Measurements from ENCODE around the gene MCF2L.

The MCF2L gene

GRCh38 chr13:113035213-113035800 lies 66.3 kb downstream of the MCF2L start:
- no peak for DNase-seq

DNA sequence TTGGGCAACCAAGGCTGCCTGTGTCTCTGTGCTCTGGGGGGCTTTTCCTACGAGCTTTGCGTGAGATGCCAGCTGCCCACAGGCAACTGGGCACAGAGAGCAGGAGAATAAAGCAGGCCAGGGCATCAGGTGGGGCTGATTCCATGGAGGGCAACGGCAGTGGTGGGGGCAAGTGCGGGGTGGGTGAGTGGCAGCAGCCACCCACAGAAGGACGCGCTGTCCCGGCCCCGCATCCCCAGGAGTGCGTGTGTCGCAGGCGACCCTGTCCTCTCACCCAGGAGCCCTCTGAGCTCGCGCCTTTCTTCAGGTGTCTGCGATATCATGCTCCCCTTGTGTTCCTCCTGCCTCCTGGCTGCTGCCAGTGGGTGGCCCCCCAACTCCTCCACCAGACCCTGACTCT lies 67.4 kb downstream of the MCF2L start:
- no peak for DNase-seq

DNA sequence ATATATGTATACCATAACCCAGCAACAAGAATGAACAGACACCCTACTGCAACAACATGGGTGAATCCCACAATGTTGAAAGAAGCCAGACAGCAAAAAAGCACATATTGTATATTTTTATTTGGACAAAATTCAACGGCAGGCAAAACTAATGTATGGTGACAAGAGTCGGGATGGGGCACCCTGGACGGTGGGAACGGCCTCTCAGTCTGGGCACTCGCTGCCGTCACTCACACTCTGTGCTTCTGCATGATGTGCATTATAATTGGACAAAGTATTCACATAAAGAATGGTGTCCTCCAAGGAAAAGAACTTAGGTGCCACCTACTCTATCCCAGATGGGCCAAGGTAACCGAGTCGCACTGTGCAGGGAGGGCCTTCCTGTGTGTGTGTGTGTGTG lies 71.0 kb downstream of the MCF2L start:
- DNase-seq = no peak

DNA sequence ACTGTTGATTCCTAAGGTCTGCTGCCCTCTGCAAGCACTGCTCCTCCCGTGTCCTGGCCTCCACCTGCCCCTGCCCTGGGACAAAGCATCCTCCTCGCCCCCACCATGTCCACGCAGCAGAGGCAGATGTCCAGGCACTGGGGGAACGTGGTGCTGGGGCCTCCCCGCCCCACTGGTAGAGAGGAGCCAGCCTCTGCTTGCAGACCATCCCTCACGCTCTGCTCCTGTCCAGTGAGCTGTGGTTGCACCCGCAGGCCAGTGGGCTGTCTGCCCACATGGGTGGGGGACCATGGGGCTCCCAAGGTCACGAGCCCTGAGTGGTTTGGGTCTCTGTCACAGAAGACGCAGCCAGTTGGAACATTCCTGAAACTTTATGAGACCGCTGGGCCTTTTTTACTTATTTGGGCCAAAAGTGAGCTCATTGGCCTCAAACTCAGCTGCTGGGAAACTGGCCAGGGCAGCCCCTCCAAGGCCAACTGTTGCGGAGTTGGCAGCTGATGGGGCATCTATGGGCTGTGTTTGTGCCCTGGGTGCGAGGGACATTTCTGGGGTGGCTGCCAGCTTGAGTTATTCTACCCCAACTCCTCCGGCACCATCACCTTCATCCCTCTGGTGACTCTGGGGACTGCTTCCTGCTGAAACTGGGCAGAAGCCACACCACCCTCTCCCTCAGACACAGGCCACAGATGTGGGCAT lies 71.7 kb downstream of the MCF2L start:
- no peak for DNase-seq

- DNase-seq = no peak
These were observed 72.3 kb downstream of the MCF2L start for GRCh38 chr13:113041293-113041690.

GRCh38 chr13:113041896-113042295 lies 72.9 kb downstream of the MCF2L start:
- DNase-seq = no peak

- no peak for DNase-seq
These were observed 73.4 kb downstream of the MCF2L start for GRCh38 chr13:113042456-113042855.

DNA sequence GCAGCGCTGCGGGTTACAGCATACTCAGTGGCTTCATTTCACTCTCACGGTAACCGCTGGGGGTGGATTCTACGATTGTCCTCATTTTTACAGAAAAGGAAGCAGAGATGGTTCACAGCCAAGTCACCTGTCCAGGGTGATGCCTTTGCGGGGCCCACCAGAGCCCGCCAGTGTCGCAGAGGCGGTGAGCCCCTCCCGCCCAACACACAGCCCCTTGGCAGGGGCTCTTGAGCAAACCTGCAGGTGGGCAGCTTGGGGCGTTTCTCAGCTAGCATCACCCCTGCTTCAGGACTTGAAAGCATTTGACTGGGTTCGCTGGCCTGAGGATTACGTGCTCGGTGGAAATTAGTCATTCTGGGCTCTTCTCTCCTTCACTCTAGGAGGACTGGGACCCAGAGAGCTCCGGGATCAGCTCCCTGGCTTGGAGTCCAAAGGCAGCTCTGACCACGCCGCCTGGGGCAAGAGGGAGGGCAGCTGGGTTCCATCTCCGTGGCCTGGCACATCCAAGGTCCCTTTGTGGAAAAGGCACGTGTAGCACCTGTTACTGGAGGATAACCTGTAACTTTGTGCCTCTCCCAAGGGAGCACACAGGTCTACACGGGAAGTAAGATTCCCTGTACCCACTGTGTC lies 74.1 kb downstream of the MCF2L start:
- DNase-seq = no peak

DNA sequence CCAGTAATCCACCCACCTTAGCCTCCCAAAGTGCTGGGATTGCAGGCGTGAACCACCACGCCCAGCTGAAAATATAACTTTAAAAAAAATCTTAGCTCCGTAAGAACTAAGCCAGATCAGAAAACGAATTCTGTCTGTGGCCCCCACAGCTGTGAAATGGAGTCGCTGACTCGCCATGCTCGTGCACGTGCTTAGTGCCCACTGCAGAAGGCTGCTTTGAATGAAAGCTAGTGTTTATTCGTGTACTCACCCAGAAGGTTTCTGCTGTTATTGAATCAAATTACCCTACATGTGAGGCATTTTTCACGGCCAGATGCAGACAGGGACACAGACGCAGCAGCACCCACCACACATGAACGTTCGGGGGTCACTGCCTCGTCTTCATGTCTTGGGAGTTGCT lies 74.9 kb downstream of the MCF2L start:
- DNase-seq = no peak

DNA sequence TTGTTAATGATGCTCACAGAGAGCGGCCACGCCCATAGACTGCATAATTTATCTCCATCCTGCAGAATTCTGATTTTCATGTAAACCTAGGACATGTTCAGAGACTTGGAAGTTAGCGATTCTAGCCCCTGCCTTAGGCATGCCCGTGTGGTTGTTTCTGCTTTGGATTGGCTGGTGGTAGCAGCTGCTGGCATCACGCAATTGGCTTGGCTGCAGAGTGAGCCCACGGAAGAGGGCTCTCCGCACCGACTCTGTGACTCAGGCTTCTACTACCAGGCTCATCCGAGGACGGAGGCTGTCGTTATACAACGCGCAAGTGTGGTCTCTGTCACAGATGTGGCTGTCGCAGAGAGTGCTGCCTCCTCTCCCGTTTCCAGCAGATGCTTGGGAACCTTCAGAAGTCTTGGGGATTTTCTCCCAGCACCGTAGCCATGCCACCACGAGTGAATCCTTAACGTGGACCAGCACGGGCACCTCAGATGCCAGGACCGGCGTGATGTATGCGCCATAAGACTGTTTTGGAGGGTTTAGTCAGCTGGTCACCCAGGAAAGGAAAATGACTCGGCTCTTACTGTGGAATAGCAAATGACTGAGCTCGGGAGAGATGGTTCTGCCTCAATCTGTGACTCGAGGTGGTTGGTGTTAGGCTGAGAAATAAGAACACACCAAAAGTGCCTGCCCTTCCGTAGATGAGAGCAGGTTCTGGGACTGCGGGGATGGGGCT lies 75.5 kb downstream of the MCF2L start:
- no peak for DNase-seq

- DNase-seq = no peak
These were observed 76.5 kb downstream of the MCF2L start for GRCh38 chr13:113045251-113046127.

GRCh38 chr13:113046128-113046882 lies 77.3 kb downstream of the MCF2L start:
- DNase-seq = no peak

GRCh38 chr13:113046883-113047244 lies 77.8 kb downstream of the MCF2L start:
- no peak for DNase-seq

DNA sequence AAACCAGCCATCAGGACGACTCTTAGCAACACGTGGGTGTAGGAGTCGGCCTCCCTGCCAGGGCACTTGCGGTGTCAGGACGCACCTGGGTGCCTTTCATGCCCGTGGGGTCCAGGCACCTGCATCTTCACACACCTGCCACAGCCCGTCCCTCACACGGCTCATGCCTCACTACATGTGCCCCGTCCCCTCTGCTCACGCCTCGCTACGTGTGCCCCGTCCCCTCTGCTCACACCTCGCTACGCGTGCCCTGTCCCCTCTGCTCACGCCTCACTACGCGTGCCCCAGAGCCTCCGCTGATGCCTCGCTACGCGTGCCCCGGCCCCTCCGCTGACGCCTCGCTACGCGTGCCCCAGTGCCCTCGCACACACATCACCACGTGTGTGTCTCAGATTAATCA lies 78.6 kb downstream of the MCF2L start:
- no peak for DNase-seq

DNA sequence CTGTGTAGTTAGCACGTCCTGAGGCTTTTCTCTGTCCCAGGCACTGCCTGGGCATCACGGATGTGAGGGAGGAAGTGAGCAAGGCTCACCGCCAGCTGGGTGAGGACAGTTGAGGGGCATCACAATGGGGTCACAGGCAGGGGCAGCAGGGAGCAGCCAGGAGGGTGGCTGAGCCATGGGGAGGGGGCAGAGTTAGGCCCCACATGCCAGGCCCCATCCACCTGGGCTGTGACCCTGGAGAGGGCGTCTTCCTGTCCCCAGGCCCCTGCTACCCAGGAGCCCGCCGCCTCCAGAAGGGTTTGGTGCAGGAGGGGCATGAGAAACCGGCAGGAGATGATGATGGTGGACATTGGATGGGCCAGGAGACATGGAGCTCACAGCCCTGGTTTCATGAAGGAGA lies 79.8 kb downstream of the MCF2L start:
- no peak for DNase-seq

GRCh38 chr13:113049521-113049941 lies 80.5 kb downstream of the MCF2L start:
- DNase-seq = no peak

GRCh38 chr13:113049981-113050380 lies 81.0 kb downstream of the MCF2L start:
- no peak for DNase-seq

- no peak for DNase-seq
These were observed 81.9 kb downstream of the MCF2L start for GRCh38 chr13:113050734-113051431.

DNA sequence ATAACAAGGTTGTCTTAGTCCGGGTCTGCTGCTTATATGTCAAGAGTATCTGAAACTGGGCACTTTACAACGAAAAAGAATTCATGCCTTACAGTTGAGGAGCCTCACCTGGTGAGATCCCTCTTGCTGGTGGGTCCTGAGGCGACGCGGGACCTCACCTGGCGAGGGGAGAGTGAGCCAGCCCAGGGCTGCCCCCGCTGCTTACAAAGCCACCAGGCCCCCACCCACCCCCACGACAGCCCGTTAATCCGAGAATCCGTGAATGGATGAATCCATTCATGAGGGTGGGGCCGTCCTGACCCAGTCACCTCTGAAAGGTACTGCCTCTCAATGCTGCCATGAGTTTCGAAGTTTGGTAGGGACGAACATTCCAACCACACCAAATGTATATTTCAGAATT lies 82.6 kb downstream of the MCF2L start:
- DNase-seq = no peak

DNA sequence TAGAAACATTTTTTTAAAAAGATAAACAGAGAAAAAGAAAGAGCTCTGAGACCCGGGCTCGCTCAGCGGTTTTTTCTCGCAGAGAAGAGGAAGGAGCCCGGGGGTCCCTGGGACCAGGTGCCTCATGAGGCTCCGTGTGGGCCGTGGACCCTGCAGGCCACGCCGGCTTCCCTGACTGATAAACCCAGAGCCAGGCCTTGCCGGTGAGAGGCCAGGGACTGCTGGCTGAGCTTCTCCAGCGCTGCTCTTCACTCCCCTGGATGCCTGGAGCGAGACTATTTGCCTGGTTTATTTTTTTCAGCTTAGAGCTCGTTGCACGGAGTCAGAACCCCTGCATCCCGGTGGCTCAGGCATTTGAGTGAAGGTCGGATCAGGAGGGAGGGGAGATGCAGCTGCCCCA lies 83.2 kb downstream of the MCF2L start:
- DNase-seq = no peak

GRCh38 chr13:113052971-113053370 lies 84.0 kb downstream of the MCF2L start:
- no peak for DNase-seq

- DNase-seq = no peak
These were observed 84.4 kb downstream of the MCF2L start for GRCh38 chr13:113053376-113053775.
